HG02623 (cell line): ENCODE results near the gene POU3F3.

Experiments
- ATAC-seq: cut with Tn5 transposase; IDR thresholded peaks from one replicate; pipeline ENCODE4 v1.9.1; 2021; ENCODE audit warnings: moderate library complexity; ENCODE audit not compliant: unreplicated experiment

The POU3F3 gene

GRCh38 chr2:104853534-104854497, at the start of gene POU3F3:
Gene POU3F3, plus strand, starts transcription at chr2:104854115. Its CDS starts 1,396 bp downstream, at chr2:104855511.
- ATAC-seq = no peak

GRCh38 chr2:104804148-104804890, 49.6 kb upstream of the POU3F3 start:
- ATAC-seq = no peak

- ATAC-seq = no peak
Observed at GRCh38 chr2:104812286-104812685, 41.6 kb upstream of the POU3F3 start.

GRCh38 chr2:104816143-104816542, 37.8 kb upstream of the POU3F3 start:
- no peak for ATAC-seq

- ATAC-seq = no peak
Observed at GRCh38 chr2:104818264-104818663, 35.7 kb upstream of the POU3F3 start.

- ATAC-seq = no peak
Observed at GRCh38 chr2:104820126-104820525, 33.8 kb upstream of the POU3F3 start.

GRCh38 chr2:104825124-104825865, 28.6 kb upstream of the POU3F3 start:
- ATAC-seq = no peak

GRCh38 chr2:104826016-104826415, 27.9 kb upstream of the POU3F3 start:
- no peak for ATAC-seq

- no peak for ATAC-seq
Observed at GRCh38 chr2:104831742-104832141, 22.2 kb upstream of the POU3F3 start.

GRCh38 chr2:104834431-104835153, 19.3 kb upstream of the POU3F3 start:
- ATAC-seq = no peak

- ATAC-seq = no peak
Observed at GRCh38 chr2:104836265-104836664, 17.6 kb upstream of the POU3F3 start.

- no peak for ATAC-seq
Observed at GRCh38 chr2:104836841-104837240, 17.1 kb upstream of the POU3F3 start.

- ATAC-seq = no peak
Observed at GRCh38 chr2:104840156-104840555, 13.8 kb upstream of the POU3F3 start.

- ATAC-seq = no peak
Observed at GRCh38 chr2:104840893-104841585, 12.9 kb upstream of the POU3F3 start.

- ATAC-seq = no peak
Observed at GRCh38 chr2:104841744-104842143, 12.2 kb upstream of the POU3F3 start.

- no peak for ATAC-seq
Observed at GRCh38 chr2:104844807-104845551, 8.9 kb upstream of the POU3F3 start.

- ATAC-seq = no peak
Observed at GRCh38 chr2:104845552-104845931, 8.4 kb upstream of the POU3F3 start.

- ATAC-seq = no peak
Observed at GRCh38 chr2:104845946-104846785, 7.7 kb upstream of the POU3F3 start.
